ENCODE results near the gene ADAM8.
"Not testable (repeated sequence)": the region's sequence is repeated elsewhere in the genome, so short reads cannot be mapped to it uniquely, and the experiment has no call there.

Gene ADAM8

DNA sequence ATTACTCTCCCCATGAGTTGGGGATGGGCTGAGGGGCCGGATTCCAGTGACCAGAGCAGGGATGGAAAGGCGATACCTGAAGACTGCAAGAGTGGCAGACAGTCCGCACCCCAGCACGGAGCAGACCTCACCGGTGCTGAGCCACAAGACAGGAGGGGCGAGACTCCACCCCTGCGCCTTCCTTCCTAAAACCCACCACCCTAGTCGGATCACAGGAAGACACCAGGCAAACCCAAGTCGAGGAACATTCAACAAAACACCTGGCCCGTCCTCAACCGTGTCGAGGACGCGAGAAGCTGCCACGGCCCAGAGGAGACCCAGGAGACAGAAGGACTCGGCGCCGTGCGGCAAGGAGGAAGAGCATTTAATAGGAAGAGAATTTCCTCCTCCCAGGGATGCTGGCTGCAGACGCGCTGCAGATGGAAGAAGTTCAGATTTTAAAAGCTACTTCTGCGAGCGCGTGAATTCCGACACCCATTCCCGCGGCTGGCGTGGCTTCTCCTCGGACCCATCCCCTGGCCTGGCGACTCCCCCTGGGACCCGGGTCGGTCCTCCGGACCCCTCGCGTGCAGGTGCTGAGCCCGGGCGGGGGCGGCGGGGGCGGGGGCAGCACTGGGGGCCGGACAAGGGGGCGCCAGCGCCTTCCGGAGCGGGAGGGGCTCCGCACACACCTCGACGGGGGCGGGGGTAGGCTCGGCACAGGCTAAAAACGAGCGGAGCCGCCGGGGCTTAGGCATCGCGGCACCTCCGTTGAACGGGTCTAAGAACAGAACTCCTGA, 47.2 kb downstream of the ADAM8 start:
- DNase-seq, result no peak

- no peak for DNase-seq
These were observed 49.4 kb downstream of the ADAM8 start for GRCh38 chr10:133227256-133227655.

- no peak for DNase-seq
These were observed 50.3 kb downstream of the ADAM8 start for GRCh38 chr10:133226251-133226808.

DNA sequence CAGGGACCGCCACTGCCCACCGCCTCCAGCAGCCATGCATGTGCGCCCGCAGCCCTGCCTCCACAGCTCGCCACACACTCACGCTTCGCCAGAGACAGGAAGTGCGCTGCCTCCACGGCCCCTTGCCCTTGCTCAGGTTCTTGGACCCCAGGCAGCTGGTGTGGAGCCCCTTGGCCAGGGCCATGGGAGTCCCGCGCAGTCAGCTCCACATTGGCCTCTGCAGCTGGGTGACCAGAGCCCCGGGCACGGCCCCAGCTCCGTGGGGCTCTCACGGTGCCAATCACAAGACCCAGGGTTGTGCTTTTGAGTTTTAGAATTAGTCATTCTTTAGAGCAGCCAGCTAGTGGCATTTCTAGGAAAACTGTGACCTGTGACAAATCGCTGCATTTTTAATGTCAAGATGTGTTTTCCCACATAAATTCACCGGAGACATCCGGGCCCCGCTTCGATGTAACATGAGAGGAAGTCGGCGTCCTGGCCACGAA, 50.9 kb downstream of the ADAM8 start:
- DNase-seq, result no peak

- no peak for DNase-seq
These were observed 51.8 kb downstream of the ADAM8 start for GRCh38 chr10:133224756-133225372.

GRCh38 chr10:133224076-133224475, 52.6 kb downstream of the ADAM8 start:
- DNase-seq, result no peak

- DNase-seq, result not testable (repeated sequence)
These were observed 54.9 kb downstream of the ADAM8 start for GRCh38 chr10:133221756-133222155.

GRCh38 chr10:133221331-133221730, 55.3 kb downstream of the ADAM8 start:
- no peak for DNase-seq

DNA sequence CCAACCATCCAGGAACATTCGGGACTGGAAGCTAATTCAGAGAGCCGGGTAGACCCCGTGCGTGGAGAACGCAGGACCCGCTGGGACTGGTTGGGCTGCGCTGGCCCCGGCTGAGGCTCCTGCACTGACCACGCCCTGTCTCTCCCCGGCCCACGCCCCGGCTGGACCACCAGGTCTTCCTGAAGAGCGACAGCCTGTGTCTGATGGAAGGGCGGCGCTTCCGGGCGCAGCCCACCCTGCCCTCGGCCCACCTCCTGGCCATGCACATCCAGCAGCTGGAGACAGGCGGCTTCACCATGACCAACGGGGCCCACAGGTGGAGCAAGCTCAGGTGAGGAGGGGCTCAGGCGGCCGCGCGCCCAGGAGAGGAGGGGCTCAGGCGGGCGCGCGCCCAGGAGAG, 56.9 kb downstream of the ADAM8 start:
- DNase-seq, result no peak

- DNase-seq, result no peak
These were observed 57.8 kb downstream of the ADAM8 start for GRCh38 chr10:133218891-133219290.

GRCh38 chr10:133217800-133218589, 58.7 kb downstream of the ADAM8 start:
- DNase-seq, result no peak

DNA sequence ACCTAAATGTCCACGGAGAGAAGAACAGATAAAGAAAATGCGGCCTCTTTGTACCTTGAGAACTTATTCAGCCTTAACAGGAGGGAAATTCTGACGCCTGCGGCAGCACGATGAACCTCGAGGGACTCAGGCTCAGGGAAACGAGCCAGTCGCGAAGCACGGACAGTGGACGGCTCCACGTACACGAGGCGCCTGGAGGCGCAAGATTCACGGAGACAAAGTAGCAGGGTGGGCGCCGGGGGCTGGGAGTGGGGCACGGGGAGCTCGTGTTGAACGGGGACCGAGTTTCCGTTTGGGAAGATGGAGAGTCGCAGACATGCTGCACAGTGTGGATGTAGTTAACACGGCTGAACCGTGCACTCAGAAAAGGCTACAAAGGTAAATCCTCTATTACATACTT, 59.9 kb downstream of the ADAM8 start:
- DNase-seq, result no peak

GRCh38 chr10:133215586-133215985, 61.1 kb downstream of the ADAM8 start:
- DNase-seq, result no peak

DNA sequence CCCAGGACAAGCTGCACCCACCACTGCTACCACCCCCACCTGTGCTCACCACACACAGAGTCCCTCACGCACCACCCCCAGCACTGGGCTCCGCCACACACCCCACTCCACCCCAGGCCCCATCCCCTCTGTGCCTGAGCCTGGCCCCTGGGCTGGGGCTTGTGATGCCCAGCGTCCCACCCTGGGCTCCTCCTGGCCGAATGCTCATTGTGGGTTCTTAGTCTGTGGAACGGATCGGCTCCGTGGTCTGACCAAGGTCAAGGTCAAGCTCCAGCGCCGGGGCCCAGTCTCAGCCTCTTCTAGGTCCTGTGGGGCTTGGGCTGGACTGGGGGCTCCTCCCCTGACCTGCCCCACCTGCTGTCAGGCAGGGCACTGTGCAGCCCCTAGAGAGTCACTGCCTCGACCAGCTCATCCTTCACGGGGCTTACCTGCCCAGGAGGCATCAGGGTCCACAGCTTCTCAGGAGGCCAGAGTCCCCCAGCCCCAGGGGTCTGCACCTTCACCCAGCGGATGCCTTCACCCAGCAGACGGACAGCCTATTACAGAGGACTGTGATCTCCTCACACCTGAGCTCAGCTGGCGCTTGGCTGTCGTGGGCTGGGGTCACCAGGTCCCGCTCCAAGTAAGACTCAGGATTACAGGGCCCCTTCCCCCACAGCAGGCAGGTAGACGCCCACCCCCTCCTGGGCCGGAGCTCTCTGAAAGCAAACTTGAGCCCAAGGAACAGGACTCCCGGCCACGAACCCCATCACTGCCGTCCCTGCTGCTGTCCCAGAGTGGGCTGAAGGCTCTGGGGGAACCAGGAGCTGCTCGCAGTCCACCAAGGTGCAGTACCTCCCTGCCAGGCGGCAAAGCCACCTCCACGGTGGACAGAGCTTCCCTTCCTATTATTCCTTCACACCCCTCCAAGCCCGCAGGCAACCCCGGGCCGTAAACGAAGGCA, 61.9 kb downstream of the ADAM8 start:
- DNase-seq, result no peak

DNA sequence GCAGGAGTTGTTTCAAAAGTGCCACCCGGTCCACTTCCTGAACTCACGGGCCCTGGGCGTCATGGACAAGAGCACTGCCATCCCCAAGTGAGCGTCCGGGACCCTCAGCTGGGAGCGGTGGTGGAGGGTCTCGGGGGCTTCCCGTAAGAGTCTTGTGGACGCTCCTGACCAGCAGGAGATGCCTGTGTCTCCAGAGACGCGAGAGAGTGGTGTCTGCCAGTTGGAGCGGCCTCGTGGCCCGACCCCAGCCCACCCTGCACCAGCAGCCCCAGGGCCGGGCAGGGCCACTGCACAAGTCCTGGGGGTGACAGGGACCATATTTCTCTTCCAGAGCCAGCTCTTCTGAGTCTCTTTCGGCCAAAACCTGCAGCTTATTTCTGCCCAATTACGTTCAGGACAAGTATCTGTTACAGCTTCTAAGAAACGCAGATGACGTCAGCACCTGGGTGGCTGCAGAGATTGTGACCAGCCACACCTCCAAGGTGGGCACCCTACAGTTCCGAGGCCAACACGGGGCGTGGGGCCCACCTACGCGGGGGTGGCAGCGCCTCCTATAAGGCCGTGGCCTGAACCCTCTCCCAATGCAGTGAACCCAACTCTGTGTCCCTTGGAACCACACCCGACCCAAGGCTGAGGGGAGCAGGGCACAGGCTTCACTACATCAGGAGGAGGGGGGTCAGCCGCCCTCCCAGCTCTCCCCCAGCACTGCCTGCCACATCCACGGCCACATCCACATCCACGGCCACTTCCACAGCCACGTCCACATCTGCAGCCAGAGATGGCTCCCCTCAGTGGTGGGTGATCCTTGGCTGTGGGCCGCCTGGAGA, 62.8 kb downstream of the ADAM8 start:
- DNase-seq, result no peak

GRCh38 chr10:133212853-133213494, 63.7 kb downstream of the ADAM8 start:
- no peak for DNase-seq

Measured in retina (tissue), 1 donor.